Measurements from ENCODE around the gene TSPAN32. TPM values are rescaled to one million over a fixed set of nuclear protein-coding genes. Genes with fewer than 3 reads are reported as not detected.

TSPAN32 gene, protein sequence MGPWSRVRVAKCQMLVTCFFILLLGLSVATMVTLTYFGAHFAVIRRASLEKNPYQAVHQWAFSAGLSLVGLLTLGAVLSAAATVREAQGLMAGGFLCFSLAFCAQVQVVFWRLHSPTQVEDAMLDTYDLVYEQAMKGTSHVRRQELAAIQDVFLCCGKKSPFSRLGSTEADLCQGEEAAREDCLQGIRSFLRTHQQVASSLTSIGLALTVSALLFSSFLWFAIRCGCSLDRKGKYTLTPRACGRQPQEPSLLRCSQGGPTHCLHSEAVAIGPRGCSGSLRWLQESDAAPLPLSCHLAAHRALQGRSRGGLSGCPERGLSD
- 1 to 10 TPM; 5.5 to 6.5 TPM for total RNA-seq

DNA sequence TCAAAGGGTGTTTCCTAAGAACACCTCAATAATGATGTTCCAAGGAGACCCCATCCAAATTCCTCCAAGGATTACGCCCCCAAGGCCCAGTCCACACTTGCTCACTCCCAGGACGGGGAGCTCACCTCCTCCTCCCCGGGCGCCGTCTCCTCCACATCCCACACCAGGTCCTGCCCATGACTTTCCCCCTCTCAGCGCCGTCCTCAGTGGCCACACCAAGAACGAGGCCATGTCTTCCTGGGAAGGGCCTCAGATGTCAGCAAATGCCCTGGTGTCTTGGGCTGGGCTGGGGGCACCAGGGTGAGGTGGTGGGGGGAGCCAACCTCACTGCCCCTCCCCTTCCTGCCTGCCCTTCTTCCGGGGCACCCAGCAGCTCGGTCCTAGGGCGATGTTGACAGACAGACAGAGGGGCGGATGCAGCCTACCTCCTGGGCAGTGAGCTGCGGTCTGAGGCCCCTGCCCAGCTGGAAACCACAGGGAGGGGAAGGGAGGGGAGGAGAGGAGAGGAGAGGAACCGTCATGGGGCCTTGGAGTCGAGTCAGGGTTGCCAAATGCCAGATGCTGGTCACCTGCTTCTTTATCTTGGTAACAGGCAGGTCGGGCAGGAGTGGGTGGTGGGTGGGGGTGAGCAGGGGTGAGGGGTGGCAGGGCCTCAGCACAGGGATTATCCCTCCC lies at the start of gene TSPAN32, which contains the start of gene C11orf21:
Gene TSPAN32, plus strand, starts transcription at position 383 of the 675 bp plus-strand sequence. Its CDS starts 137 bp downstream, at position 520.
Gene C11orf21, minus strand, starts transcription at position 288 of the 675 bp plus-strand sequence. Its CDS starts 110 bp downstream, at position 178.
- H3K27me3 Mint-ChIP-seq = no peaks in the 10 kb centered on the region
- peaks cover 6% of the 10 kb centered on the region for H3K36me3 Mint-ChIP-seq
- intact Hi-C loops (cut with micrococcal nuclease) = loop anchor here (1.0 to 10.0 kb wide), 4 partner anchors 33 to 583 kb away; partner anchors contain the start of genes CD81, CDKN1C and TSSC4
- peak within 1 kb of the TSS; percentile 85 for H3K4me3 Mint-ChIP-seq
- DNase-seq = peak; percentile 87
- peak within 1 kb of the TSS; percentile 87 for H3K27ac Mint-ChIP-seq
- peaks cover 47% of the 10 kb centered on the region for H3K4me1 Mint-ChIP-seq (ENCODE audit: low read depth)
- no peaks in the 10 kb centered on the region for H3K9me3 Mint-ChIP-seq
- ChIA-PET POLR2A (interaction anchor here (0.5 to 2.5 kb wide), 5 partner anchors 32 to 225 kb away, joined by 3 to 15 read pairs (median 7); partner anchors contain the start of genes CD81 and TSSC4), CTCF (interaction anchor here (0.9 to 7.1 kb wide), 9 partner anchors 10 to 231 kb away, joined by 4 to 340 read pairs (median 9); partner anchors contain the start of genes ASCL2, CD81 and TSSC4)

DNA sequence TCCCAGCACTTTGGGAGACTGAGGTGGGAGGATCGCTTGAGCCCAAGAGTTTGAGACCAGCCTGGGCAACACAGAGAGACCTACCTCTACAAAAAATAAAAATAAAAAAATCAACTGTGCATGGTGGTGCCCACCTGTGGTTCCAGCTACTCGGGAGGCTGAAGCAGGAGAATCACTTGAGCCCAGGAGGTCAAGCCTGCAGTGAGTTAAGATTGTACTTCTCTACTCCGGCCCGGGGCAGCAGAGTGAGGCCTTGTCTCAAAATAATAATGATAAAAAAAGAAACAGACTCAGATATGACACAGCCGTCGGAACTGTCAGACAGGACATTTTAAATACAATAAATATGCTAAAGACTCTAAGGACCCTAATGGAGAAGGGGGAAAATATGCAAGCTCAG lies 49.8 kb upstream of the TSPAN32 start:
- DNase-seq = no peak
- Mint-ChIP-seq H3K36me3 (no peaks in the 10 kb centered on the region), H3K27me3 (peaks cover 4% of the 10 kb centered on the region), H3K9me3 (peaks cover 3% of the 10 kb centered on the region), H3K4me1 (ENCODE audit: low read depth) (no peaks in the 10 kb centered on the region), H3K4me3 (no peak overlapping the region), H3K27ac (no peak overlapping the region)
- ChIA-PET POLR2A (no interaction called here), CTCF (no interaction called here)
- intact Hi-C loops (cut with micrococcal nuclease) = no loop called here

DNA sequence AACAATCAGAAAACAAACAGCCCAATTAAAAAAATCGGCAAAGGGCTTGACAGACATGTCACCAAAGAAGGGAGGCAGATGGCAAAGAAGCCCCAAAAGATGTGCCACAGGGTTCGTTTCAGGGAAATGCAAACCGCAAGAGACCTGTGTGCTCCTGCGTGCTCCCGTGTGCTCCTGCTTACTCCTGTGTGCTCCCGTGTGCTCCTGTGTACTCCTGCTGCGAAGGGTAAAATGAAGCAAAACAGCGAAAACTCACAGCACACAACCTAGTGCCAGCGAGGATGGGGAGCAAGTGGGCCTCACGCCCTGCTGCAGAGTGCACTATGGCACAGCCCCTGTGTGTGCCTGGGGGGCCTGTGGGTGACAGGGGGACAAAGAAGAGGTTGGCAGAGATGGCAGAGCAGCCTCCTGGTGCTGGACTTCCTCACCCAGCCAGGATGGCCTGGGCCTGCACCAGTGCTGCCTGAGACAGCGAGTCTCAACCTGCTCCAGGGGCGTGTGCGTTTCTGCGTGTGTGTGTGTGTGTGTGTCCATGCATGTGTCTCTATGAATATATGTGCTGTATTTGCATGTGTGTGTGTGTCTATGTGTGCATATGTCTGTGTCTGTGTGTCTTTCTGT lies 45.4 kb upstream of the TSPAN32 start:
- Mint-ChIP-seq H3K27ac (no peak overlapping the region), H3K27me3 (peaks cover 2% of the 10 kb centered on the region), H3K36me3 (no peaks in the 10 kb centered on the region), H3K4me3 (no peak overlapping the region), H3K4me1 (ENCODE audit: low read depth) (no peaks in the 10 kb centered on the region), H3K9me3 (peaks cover 3% of the 10 kb centered on the region)
- intact Hi-C loops (cut with micrococcal nuclease) = no loop called here
- CTCF ChIA-PET = no interaction called here
- DNase-seq = no peak
- POLR2A ChIA-PET = no interaction called here

DNA sequence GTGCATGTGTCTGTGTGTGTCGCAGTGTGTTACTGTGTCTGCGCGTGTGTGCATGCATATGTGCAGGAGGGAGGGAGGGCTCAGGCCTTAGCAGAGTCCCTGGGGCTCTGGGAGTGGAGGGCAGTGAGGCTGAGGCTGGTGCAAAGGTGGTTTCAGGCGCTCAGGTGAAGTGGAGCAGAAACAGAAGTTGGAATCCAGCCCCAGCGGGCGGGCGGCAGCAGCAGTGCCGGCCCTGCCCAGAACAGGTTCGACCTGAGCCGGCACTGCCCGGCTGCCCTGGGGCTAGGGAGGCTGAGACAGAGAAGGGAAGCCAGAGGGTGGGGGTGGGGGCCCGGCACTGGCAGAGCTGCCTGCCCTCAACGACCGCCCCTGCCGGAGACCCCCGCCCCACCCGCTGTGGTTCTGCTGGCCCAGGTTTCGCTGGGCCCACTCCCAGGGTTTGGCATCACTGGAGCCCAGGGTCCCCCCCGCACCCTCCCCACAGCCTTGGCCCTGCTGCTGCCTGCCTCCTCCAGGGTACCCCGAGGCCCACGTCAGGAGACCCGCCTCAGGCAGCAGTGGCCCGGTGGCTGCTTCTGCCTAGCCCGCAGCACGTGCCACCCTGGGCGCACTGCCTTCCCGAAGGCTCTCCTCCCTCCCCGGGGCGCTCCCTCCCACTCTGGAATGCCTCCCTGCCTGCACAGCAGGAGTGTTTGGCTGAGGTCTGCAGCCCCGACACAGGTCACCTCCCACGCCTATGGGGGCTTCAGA lies 44.7 kb upstream of the TSPAN32 start:
- DNase-seq = no peak
- ChIA-PET POLR2A (no interaction called here), CTCF (no interaction called here)
- peaks cover 2% of the 10 kb centered on the region for H3K27me3 Mint-ChIP-seq
- no peak overlapping the region for H3K27ac Mint-ChIP-seq
- peaks cover 3% of the 10 kb centered on the region for H3K9me3 Mint-ChIP-seq
- H3K36me3 Mint-ChIP-seq = no peaks in the 10 kb centered on the region
- no peaks in the 10 kb centered on the region for H3K4me1 Mint-ChIP-seq (ENCODE audit: low read depth)
- no peak overlapping the region for H3K4me3 Mint-ChIP-seq
- intact Hi-C loops (cut with micrococcal nuclease) = no loop called here

DNA sequence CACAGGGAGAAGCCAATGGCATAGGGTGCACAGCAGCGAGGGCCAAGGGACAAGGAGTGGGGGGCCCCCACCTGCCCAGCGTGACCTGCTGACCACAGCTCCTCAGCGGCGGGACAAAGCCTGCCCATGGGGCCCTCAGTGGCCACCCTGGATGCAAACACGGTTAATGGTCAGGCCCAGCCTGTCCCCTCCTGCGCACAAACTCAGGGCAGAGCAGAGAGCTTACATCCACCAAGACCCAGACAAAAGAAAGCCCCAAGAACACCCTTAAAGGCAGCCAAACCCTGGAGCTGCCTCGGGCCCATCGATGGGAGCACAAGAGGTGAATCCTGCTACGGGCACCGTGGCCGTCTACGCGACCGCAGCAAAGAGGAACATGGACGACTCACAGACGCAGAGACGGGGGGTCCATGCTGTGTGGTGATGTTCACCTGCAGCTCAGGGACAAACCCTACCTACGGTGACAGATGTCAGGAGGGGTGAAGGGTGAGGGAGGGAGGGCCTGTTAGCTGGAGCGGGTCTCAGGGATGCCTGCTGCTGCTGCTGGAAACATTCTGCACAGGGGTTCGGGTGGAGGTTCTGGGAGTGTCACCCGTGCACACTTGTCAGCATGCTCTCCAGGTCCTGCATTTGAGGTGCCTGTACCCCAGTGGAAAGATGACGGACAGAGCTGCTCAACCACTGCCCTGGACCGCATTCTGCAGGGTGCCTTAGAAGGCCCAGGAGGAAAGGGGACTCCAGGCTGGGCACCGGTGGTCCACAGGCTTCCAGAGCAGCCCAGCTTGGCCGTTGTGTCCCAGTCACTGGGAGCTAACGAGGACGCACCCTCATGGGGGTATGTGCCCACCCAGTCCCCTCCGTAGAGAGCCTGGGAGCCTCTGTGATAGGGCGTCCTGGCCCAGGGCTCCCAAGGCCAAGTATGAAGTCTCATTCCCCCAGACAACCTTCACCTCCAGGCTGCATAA lies 43.0 kb upstream of the TSPAN32 start:
- Mint-ChIP-seq H3K9me3 (peaks cover 3% of the 10 kb centered on the region), H3K36me3 (no peaks in the 10 kb centered on the region), H3K27me3 (peaks cover 2% of the 10 kb centered on the region), H3K27ac (no peak overlapping the region), H3K4me3 (no peak overlapping the region), H3K4me1 (ENCODE audit: low read depth) (no peaks in the 10 kb centered on the region)
- ChIA-PET CTCF (interaction anchor here (0.8 kb wide), 1 partner anchor 623 kb away, joined by 3 read pairs; no protein-coding TSS in a partner anchor), POLR2A (no interaction called here)
- intact Hi-C loops (cut with micrococcal nuclease) = no loop called here
- no peak for DNase-seq

DNA sequence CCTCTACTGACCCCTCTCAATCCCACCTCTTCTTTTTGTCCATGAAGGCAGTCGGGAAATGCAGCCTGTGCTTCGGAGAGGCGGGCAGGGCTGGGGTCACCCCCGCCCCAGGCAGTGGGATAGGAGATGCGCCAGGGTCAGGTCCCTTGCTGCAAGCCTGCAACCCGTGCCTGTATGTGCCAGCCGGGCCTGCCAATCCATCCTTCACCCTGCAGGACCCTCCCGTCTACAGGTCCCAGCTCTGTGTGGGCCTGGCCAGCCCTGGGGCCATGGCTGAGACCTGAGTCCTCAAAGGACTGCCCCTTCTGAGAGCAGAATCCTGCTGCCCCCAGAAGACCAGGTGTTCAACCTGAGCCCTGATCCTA lies 42.4 kb upstream of the TSPAN32 start:
- H3K27me3 Mint-ChIP-seq = peaks cover 2% of the 10 kb centered on the region
- ChIA-PET POLR2A (no interaction called here), CTCF (no interaction called here)
- no peaks in the 10 kb centered on the region for H3K36me3 Mint-ChIP-seq
- no peak for DNase-seq
- no peak overlapping the region for H3K4me3 Mint-ChIP-seq
- intact Hi-C loops (cut with micrococcal nuclease) = no loop called here
- no peak overlapping the region for H3K27ac Mint-ChIP-seq
- peaks cover 3% of the 10 kb centered on the region for H3K9me3 Mint-ChIP-seq
- H3K4me1 Mint-ChIP-seq (ENCODE audit: low read depth) = no peaks in the 10 kb centered on the region

DNA sequence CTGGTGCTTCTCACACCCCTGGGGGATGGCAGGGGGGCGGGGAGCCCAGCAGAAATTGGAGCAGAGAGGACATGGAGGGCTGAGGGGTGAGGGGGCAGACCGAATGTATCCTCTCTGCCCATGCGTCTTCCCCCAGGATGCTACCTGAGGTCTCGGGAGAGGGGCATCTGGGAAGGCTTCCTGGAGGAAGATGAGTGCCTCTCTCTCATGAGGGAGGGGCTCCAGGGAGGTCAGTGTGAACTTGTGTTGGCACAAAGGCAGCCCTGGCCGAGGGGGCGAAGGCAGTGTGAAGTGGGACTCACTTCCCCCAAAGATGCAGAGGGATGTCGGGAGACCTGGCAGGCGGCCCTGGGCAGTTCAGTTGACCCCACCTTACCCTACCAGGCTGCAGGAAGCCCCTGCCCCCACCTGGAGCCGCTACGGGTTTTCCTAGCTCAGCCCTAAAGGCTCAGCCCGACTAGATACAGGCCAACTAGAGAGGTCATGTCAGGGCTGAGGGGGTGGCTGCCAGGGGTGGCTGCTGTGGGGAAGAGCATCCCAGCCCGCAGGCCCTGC lies 41.8 kb upstream of the TSPAN32 start:
- no peak overlapping the region for H3K4me3 Mint-ChIP-seq
- no peak for DNase-seq
- peaks cover 4% of the 10 kb centered on the region for H3K4me1 Mint-ChIP-seq (ENCODE audit: low read depth)
- peaks cover under 1% of the 10 kb centered on the region for H3K9me3 Mint-ChIP-seq
- H3K36me3 Mint-ChIP-seq = no peaks in the 10 kb centered on the region
- CTCF ChIA-PET = no interaction called here
- H3K27ac Mint-ChIP-seq = no peak overlapping the region
- intact Hi-C loops (cut with micrococcal nuclease) = no loop called here
- POLR2A ChIA-PET = no interaction called here
- H3K27me3 Mint-ChIP-seq = peaks cover 2% of the 10 kb centered on the region

DNA sequence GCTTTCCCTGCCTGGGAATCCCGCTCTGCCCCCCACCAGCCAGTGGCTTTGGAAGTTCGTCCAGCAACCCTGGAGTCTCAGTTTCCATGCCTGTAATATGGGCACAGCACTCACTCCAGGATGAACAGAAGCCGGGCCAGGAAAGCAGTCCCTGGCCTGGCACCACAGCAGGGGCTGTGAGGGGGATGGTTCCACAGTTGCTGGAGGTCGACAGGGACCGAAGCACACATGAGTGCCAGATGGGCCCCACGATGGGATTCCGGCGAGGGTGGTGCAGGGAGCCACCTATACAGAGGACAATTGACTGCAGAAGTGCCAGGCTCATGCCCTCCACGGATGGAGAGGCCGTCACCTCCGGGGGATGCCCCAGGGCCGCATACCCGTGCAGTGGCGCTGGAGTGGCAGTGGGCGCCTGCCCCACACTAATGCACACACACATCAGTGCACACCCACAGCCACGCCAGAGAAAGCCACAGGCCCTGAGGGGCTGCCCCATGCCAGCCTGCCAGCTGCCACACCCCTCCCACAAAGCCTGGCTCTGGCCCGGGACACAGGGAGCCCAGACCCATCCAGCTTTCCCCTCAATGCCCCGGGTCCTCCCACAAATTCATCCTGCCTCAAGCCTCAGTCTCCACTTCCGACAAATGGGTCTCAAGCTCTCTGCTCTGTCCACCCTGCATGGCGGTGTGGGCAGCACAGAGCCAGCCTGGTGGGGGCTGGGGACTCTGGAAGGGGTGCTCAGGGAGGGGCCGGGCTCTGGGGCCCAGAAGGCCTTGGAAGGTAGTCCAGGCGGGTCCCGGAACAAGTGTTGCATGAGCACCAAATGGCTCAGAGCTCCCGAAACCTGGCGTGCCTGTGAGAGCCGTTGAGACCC lies 41.1 kb upstream of the TSPAN32 start:
- Mint-ChIP-seq H3K4me1 (ENCODE audit: low read depth) (peaks cover 10% of the 10 kb centered on the region), H3K4me3 (no peak overlapping the region), H3K9me3 (no peaks in the 10 kb centered on the region), H3K27me3 (peaks cover 2% of the 10 kb centered on the region), H3K36me3 (no peaks in the 10 kb centered on the region), H3K27ac (no peak overlapping the region)
- ChIA-PET CTCF (no interaction called here), POLR2A (no interaction called here)
- intact Hi-C loops (cut with micrococcal nuclease) = no loop called here
- no peak for DNase-seq

DNA sequence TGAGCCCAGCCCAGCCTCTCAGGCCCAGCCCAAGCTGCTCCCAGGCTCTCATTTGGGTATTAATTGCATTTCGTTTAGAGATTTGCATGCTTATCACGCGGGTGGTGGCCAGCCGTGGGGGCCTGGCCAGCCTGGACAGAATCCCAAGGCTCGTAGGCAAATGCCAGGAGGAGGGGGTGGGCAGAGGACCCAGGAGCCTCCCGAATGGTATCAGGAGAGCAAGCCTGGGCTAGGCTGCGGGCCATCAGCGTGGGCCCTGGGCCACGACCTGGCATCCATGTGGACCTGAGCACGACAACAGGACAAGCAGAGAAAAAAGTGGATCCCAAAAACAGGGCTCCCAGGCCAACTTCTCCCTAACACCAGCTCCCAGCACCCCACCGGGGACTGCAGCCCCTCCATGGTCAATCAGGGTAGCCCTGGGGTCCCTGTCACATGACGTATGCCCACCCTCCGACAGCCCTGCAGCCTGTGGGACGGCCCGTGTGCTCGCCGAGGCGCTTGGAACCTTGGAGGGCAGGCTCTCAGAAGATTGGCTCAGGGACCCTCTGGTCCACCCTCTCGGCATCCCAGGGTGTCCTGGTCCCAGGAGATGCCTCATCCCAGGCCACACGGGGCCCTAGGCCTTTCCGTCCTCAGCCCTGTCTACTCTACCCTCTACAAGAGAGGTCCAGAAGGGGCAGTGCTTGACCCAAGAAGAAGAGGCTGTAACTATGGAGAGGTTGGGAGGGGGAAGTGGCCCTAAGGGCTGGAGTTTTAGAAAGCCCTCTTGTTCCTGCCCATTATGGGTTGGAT lies 40.2 kb upstream of the TSPAN32 start:
- Mint-ChIP-seq H3K4me3 (no peak overlapping the region), H3K27me3 (peaks cover 2% of the 10 kb centered on the region), H3K36me3 (no peaks in the 10 kb centered on the region), H3K27ac (no peak overlapping the region), H3K4me1 (ENCODE audit: low read depth) (peaks cover 19% of the 10 kb centered on the region), H3K9me3 (no peaks in the 10 kb centered on the region)
- intact Hi-C loops (cut with micrococcal nuclease) = no loop called here
- POLR2A ChIA-PET = no interaction called here
- CTCF ChIA-PET = no interaction called here
- DNase-seq = no peak
